GM10248 (cell line): Measurements from ENCODE around the gene POLR3G.

ENCODE experiments used
- CTCF ChIA-PET: fragments of 300-600 bp; sonication (Branson Sonifier 250); formaldehyde crosslinking; extraction: SDS; loops from one replicate; lab custom pipeline; 2021; ENCODE audit warnings: antibody characterized with exemption; lab: Yijun Ruan, JAX
- POLR2A ChIA-PET: fragments of 350-650 bp; sonication (Branson Sonifier 250); formaldehyde crosslinking; extraction: SDS; loops from one replicate; lab custom pipeline; 2020; ENCODE audit warnings: antibody characterized with exemption; lab: Yijun Ruan, JAX
- DNase-seq: peaks from one replicate; pipeline ENCODE4 v3.0.0; 2012; ENCODE audit errors: extremely low spot score
- CTCF ChIP-seq: IDR thresholded peaks from 2 replicates; pipeline ENCODE4 v1.5.1; 2012; ENCODE audit warnings: mild to moderate bottlenecking, low read depth; ENCODE audit errors: extremely low read depth, missing control alignments, control extremely low read depth

Gene POLR3G

GRCh38 chr5:90474235-90475107, at the start of gene POLR3G, which contains the start of gene MBLAC2:
POLR3G (plus strand) TSS chr5:90474864; CDS start chr5:90485568, 10,704 bp downstream.
MBLAC2 (minus strand) TSS chr5:90474771; CDS start chr5:90474292, 479 bp downstream.
- POLR2A ChIA-PET = interaction anchor here (1.7 kb wide), 1 partner anchor 65 kb away, joined by 6 read pairs; the partner anchor contains the start of gene CETN3
- DNase-seq = peak; percentile 95
- TF ChIP-seq CTCF = peak; percentile 15
- CTCF ChIA-PET = interaction anchor here (1.0 to 1.9 kb wide), 6 partner anchors 11 to 35 kb away, joined by 3 to 6 read pairs (median 3); no protein-coding TSS in a partner anchor

- CTCF ChIA-PET = interaction anchor here (0.8 to 2.1 kb wide), 9 partner anchors 10 to 169 kb away, joined by 3 to 6 read pairs (median 3); partner anchors contain the start of gene CETN3
Measured at GRCh38 chr5:90434116-90434714, 40.4 kb upstream of the POLR3G start.

GRCh38 chr5:90437663-90438062, 37.0 kb upstream of the POLR3G start:
- DNase-seq = no peak
- ChIA-PET CTCF (interaction anchor here (1.3 to 4.4 kb wide), 8 partner anchors 9 to 346 kb away, joined by 3 to 35 read pairs (median 14); partner anchors contain the start of gene LYSMD3), POLR2A (no interaction called here)
- TF ChIP-seq CTCF = no peak

More at GRCh38 chr5:90434116-90434714, 40.4 kb upstream of the POLR3G start:
- POLR2A ChIA-PET = no interaction called here
- DNase-seq = no peak
- peak; percentile 78 for TF ChIP-seq CTCF

GRCh38 chr5:90438100-90438499, 36.6 kb upstream of the POLR3G start:
- no peak for TF ChIP-seq CTCF
- POLR2A ChIA-PET = no interaction called here
- CTCF ChIA-PET = interaction anchor here (1.3 to 4.4 kb wide), 7 partner anchors 10 to 346 kb away, joined by 3 to 35 read pairs (median 21); partner anchors contain the start of gene LYSMD3
- no peak for DNase-seq

- ChIA-PET CTCF (interaction anchor here (0.8 to 4.4 kb wide), 9 partner anchors 10 to 343 kb away, joined by 3 to 35 read pairs (median 8); partner anchors contain the start of genes CETN3 and LYSMD3), POLR2A (no interaction called here)
- no peak for TF ChIP-seq CTCF
- DNase-seq = no peak
Measured at GRCh38 chr5:90440644-90441043, 34.0 kb upstream of the POLR3G start.

- ChIA-PET POLR2A (no interaction called here), CTCF (no interaction called here)
- TF ChIP-seq CTCF = no peak
- no peak for DNase-seq
Measured at GRCh38 chr5:90446961-90447360, 27.7 kb upstream of the POLR3G start.
